Measurements from ENCODE around the gene G6PC2.

Gene G6PC2

DNA sequence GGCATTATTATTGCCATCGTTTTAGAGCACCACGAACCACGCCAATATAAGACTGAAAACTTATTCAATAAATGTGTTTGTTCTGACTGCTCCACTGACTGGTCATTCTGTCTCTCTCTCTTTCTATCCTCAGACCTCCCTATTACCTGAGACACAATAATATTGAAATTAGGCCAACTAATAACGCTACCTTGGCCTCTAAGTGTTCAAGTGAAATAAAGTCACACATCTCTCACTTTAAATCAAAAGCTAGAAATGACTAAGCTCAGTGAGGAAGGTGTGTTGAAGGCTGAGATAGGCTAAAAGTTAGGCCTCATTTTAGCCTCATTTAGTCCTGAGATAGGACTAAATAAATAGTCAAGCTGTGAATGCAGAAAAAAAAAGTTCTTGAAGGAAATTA, 38.8 kb downstream of the G6PC2 start (continued):
- no peak for TF ChIP-seq CREB5 (CRISPR knock-in tag; IDR thresholded peaks at IDR 0.05; ENCODE audit: low read depth)
- TF ChIP-seq CSDC2 (CRISPR knock-in tag; IDR thresholded peaks at IDR 0.05) = no peak
- TF ChIP-seq, protein P1, sequence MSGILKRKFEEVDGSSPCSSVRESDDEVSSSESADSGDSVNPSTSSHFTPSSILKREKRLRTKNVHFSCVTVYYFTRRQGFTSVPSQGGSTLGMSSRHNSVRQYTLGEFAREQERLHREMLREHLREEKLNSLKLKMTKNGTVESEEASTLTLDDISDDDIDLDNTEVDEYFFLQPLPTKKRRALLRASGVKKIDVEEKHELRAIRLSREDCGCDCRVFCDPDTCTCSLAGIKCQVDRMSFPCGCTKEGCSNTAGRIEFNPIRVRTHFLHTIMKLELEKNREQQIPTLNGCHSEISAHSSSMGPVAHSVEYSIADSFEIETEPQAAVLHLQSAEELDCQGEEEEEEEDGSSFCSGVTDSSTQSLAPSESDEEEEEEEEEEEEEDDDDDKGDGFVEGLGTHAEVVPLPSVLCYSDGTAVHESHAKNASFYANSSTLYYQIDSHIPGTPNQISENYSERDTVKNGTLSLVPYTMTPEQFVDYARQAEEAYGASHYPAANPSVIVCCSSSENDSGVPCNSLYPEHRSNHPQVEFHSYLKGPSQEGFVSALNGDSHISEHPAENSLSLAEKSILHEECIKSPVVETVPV (CRISPR knock-in tag; IDR thresholded peaks at IDR 0.05) = no peak
- TF ChIP-seq SNAI2 (CRISPR knock-in tag; IDR thresholded peaks at IDR 0.05) = no peak
- no peak for TF ChIP-seq ZC3H10 (CRISPR knock-in tag; IDR thresholded peaks at IDR 0.05)
- no peak for TF ChIP-seq POU6F1 (CRISPR knock-in tag; IDR thresholded peaks at IDR 0.05; ENCODE audit: borderline replicate concordance, low read depth)
- no peak for TF ChIP-seq RARB (CRISPR knock-in tag; IDR thresholded peaks at IDR 0.05)
- TF ChIP-seq BACH2 (CRISPR knock-in tag; IDR thresholded peaks at IDR 0.05; ENCODE audit: borderline replicate concordance) = no peak
- TF ChIP-seq ZFP30 (CRISPR knock-in tag; IDR thresholded peaks at IDR 0.05) = no peak
- TF ChIP-seq PPARA (CRISPR knock-in tag; IDR thresholded peaks at IDR 0.05; ENCODE audit: borderline replicate concordance) = no peak
- TF ChIP-seq ZNF565 (CRISPR knock-in tag; conservative IDR thresholded peaks at IDR 0.05; ENCODE audit: low read depth) = no peak
- no peak for TF ChIP-seq ZFP3 (CRISPR knock-in tag; IDR thresholded peaks at IDR 0.05)

DNA sequence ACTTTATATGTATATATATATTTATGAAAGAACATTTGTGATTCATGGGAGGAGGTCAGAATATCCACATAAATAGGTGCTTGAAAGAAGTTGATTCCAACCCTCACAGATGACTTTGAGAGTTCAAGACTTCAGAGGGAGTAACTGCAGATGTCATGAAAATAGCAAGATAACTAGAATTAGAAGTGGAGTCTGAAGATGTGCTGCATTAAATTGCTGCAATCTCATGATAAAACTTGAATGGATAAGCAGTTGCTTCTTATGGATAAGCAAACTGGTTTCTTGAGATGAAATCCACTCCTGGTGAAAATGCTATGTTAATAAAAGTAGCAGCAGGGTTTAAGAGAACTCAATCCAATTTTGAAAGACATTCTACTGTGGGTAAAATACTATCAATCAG, 40.2 kb downstream of the G6PC2 start:
- no peak for ATAC-seq

GRCh38 chr2:168944065-168944464, 43.0 kb downstream of the G6PC2 start:
- no peak for TF ChIP-seq CSDC2 (CRISPR knock-in tag; IDR thresholded peaks at IDR 0.05)
- no peak for TF ChIP-seq ZNF565 (CRISPR knock-in tag; conservative IDR thresholded peaks at IDR 0.05; ENCODE audit: low read depth)
- no peak for TF ChIP-seq ESRRG (CRISPR knock-in tag; IDR thresholded peaks at IDR 0.05)
- TF ChIP-seq SNAI2 (CRISPR knock-in tag; IDR thresholded peaks at IDR 0.05) = no peak
- no peak for TF ChIP-seq GLIS3 (CRISPR knock-in tag; IDR thresholded peaks at IDR 0.05)
- TF ChIP-seq ZNF70 (CRISPR knock-in tag; IDR thresholded peaks at IDR 0.05) = no peak
- no peak for TF ChIP-seq ARNTL (CRISPR knock-in tag; IDR thresholded peaks at IDR 0.05; ENCODE audit: borderline replicate concordance, low read depth)
- TF ChIP-seq POU6F1 (CRISPR knock-in tag; IDR thresholded peaks at IDR 0.05; ENCODE audit: borderline replicate concordance, low read depth) = no peak
- no peak for TF ChIP-seq TOX (CRISPR knock-in tag; IDR thresholded peaks at IDR 0.05; ENCODE audit: borderline replicate concordance)
- no peak for ATAC-seq

More for the DNA sequence above, 40.2 kb downstream of the G6PC2 start:
- TF ChIP-seq GLIS3 (CRISPR knock-in tag; IDR thresholded peaks at IDR 0.05) (no peak), ZFP3 (CRISPR knock-in tag; IDR thresholded peaks at IDR 0.05) (no peak), ESRRG (CRISPR knock-in tag; IDR thresholded peaks at IDR 0.05) (no peak), ZNF70 (CRISPR knock-in tag; IDR thresholded peaks at IDR 0.05) (no peak), ZNF565 (CRISPR knock-in tag; conservative IDR thresholded peaks at IDR 0.05; ENCODE audit: low read depth) (no peak), ZNF8 (CRISPR knock-in tag; IDR thresholded peaks at IDR 0.05) (no peak), BACH2 (CRISPR knock-in tag; IDR thresholded peaks at IDR 0.05; ENCODE audit: borderline replicate concordance) (no peak), TOX (CRISPR knock-in tag; IDR thresholded peaks at IDR 0.05; ENCODE audit: borderline replicate concordance) (no peak), POU6F1 (CRISPR knock-in tag; IDR thresholded peaks at IDR 0.05; ENCODE audit: borderline replicate concordance, low read depth) (no peak), RARB (CRISPR knock-in tag; IDR thresholded peaks at IDR 0.05) (no peak), PPARA (CRISPR knock-in tag; IDR thresholded peaks at IDR 0.05; ENCODE audit: borderline replicate concordance) (no peak)

GRCh38 chr2:168945508-168945907, 44.4 kb downstream of the G6PC2 start:
- ATAC-seq = no peak
- TF ChIP-seq ZNF8 (CRISPR knock-in tag; IDR thresholded peaks at IDR 0.05) (no peak), ZNF70 (CRISPR knock-in tag; IDR thresholded peaks at IDR 0.05) (no peak), TCF4 (CRISPR knock-in tag; IDR thresholded peaks at IDR 0.05; ENCODE audit: borderline replicate concordance) (no peak), ZC3H10 (CRISPR knock-in tag; IDR thresholded peaks at IDR 0.05) (no peak), PATZ1 (CRISPR knock-in tag; IDR thresholded peaks at IDR 0.05; ENCODE audit: borderline replicate concordance) (no peak), PPARA (CRISPR knock-in tag; IDR thresholded peaks at IDR 0.05; ENCODE audit: borderline replicate concordance) (no peak), TSHZ2 (CRISPR knock-in tag; IDR thresholded peaks at IDR 0.05) (no peak), ESRRG (CRISPR knock-in tag; IDR thresholded peaks at IDR 0.05) (no peak)
